ENCODE results near the gene PPP1R17.

PPP1R17 gene

DNA sequence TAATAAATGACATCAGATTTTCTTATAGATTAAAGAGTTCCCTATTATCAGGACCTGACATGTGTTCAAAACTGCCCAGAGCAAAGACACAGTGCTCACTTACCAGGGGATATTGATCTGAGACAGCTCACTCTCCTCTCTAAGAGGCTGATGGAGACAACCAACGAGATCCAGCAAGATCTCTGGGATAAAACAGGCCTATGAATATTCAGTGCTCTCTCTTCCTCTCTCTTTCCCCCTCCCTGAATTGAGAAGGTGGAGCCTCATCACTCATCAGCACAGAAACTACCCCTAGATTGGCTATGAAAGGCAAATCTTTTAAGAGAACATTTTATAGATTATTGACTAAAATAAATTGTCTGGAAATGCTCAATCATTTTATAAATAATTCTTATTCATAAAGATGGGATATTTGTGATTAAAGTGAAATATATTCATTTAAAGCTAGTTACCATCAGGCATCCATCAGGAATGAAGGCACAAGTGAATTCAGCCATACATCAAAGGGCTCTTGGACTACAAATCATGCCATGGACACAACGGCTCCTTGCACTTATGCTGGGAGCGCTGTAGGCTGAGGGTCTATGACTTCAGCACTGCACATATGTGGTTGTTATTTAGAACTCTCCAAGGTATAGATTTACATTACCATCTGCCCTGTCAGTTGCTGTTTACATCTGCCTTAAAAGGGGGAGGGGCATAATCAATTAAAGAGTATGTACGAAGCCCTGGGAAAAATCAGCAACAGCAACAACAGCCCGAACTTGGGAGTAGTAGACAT, 3.4 kb upstream of the PPP1R17 start:
- DNase-seq (ENCODE audit: insufficient read length, low spot score) (no peak), FAIRE-seq (no peak)
- TF ChIP-seq POLR2A (IDR thresholded peaks at IDR 0.05; ENCODE audit: low read depth, low read length): no peak

DNA sequence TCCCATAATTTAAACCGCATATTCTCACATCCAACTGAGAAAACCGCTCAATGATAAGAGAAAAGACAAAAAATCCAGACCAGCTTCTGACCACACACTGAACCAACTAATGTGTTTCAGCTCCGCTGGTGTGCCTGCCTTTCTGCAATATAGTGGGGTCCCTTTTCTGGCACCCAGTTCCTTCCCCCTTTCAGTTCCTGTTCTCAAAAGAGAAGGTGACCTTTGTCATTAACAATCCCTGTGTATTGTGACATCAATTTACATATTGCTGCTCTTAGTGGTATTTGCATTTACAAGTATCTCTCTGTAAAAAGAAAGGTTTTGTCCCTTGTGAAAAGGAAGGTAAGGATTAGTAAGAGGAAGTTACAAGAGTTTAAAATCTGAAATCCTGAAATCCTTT, 1.4 kb downstream of the PPP1R17 start:
- TF ChIP-seq POLR2A (IDR thresholded peaks at IDR 0.05; ENCODE audit: low read depth, low read length): no peak
- no peak for FAIRE-seq
- no peak for DNase-seq (ENCODE audit: insufficient read length, low spot score)

GRCh38 chr7:31688996-31689395, 2.0 kb downstream of the PPP1R17 start:
- no peak for TF ChIP-seq POLR2A (IDR thresholded peaks at IDR 0.05; ENCODE audit: low read depth, low read length)
- DNase-seq (ENCODE audit: insufficient read length, low spot score) (no peak), FAIRE-seq (no peak)

- DNase-seq (ENCODE audit: insufficient read length, low spot score) (no peak), FAIRE-seq (no peak)
- no peak for TF ChIP-seq POLR2A (IDR thresholded peaks at IDR 0.05; ENCODE audit: low read depth, low read length)
Measured at GRCh38 chr7:31690935-31691334, 3.9 kb downstream of the PPP1R17 start.

DNA sequence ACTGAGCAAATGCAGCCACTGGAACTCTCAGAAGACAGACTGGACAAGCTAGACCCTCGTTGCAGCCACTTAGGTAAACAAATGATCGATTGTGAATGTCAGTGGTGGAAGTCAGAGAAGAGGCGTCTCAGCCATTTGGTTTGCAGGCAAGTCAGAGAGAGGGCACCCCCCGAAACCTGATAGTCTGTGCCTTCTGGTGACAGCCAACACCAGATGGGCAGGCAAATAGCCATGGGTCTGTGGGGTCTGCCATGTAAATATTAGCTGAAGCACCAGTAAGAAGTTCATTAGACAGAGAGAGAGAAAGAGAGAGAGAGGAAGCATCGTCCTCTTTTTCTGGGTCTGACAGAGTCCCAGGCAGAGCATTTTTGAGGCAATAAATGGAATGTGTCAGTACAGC, 5.4 kb downstream of the PPP1R17 start:
- no peak for FAIRE-seq
- no peak for DNase-seq (ENCODE audit: insufficient read length, low spot score)
- no peak for TF ChIP-seq POLR2A (IDR thresholded peaks at IDR 0.05; ENCODE audit: low read depth, low read length)

DNA sequence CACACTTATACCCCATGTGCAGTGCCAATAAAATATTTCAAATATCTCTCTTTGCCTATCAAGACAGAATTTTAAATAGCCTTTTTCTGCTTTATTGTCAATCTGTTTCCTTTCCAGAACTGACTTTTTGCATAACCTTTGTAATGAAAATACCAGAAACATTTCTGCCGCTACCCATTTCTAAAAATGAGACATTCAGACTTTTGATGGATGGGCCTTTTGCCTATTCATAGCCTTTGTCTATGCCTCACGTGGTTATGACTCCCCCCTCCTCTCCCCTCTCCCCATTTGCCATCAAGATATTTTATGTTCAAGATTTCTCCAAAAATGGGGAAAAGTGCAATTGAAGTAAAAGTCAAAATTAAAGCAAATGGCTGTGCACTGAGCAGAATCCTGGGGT, 5.9 kb downstream of the PPP1R17 start:
- no peak for TF ChIP-seq POLR2A (IDR thresholded peaks at IDR 0.05; ENCODE audit: low read depth, low read length)
- no peak for FAIRE-seq

DNA sequence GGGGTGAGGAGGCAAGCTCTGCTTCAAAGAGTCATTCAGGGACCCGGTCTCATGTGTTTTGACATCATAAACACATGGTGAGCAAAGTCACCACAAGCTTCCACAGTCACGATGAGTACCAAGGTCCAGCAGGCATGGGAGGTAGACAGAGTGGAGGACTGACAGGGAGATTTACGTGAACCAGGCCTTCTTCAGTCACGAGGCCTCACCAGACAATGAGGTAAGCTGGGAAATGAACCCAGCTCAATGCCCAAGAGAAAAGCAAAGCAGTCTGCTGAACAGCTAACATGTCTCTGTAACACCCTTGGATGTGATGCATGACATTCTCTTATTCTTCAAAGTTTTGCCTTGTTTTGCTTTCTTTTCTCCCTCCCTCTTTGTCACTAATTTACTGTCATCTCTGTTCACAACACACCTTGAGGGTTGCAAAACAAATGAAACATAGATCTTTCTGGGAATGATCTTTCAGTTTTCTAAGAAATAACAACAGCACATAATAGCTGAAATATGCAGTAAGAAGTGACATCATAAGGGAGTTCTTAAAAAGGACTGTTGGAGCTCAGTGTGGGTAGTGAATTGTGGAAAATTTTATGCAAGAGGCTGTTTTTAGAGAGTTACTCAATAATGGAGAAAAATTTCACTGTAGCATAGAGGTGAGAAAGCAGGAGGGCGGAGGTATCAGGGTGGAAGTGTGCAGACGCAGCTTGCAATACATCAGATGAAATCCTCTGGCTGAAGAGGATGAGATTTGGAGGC, 9.0 kb downstream of the PPP1R17 start:
- DNase-seq (ENCODE audit: insufficient read length, low spot score): no peak
- no peak for FAIRE-seq
- no peak for TF ChIP-seq POLR2A (IDR thresholded peaks at IDR 0.05; ENCODE audit: low read depth, low read length)

More for the DNA sequence above, 5.9 kb downstream of the PPP1R17 start:
- no peak for DNase-seq (ENCODE audit: insufficient read length, low spot score)

- FAIRE-seq: no peak
- no peak for DNase-seq (ENCODE audit: insufficient read length, low spot score)
- TF ChIP-seq POLR2A (IDR thresholded peaks at IDR 0.05; ENCODE audit: low read depth, low read length): no peak
Measured at GRCh38 chr7:31699050-31699449, 12.0 kb downstream of the PPP1R17 start.

DNA sequence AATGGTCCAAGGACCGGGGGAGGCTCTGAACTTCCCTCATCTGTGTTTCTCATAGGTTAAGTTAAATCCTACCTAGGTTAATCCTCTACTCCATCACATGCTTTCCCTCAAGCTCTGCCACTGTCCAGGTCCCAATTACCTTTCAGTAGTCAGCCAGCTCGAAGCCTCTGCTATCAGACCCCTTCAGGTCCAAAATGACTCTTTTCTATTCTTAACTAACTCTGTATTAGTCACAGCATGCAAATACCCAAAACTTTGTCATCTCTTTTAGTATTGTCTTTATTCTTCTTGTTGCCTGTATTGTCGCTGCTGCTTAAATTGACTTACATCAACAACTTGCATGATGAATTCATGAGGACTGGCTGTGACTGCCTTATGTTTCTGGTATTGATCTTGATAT, 15.3 kb downstream of the PPP1R17 start:
- FAIRE-seq: no peak
- no peak for TF ChIP-seq POLR2A (IDR thresholded peaks at IDR 0.05; ENCODE audit: low read depth, low read length)
- no peak for DNase-seq (ENCODE audit: insufficient read length, low spot score)

- TF ChIP-seq POLR2A (IDR thresholded peaks at IDR 0.05; ENCODE audit: low read depth, low read length): no peak
- DNase-seq (ENCODE audit: insufficient read length, low spot score) (no peak), FAIRE-seq (no peak)
Measured at GRCh38 chr7:31705377-31705776, 18.4 kb downstream of the PPP1R17 start.

DNA sequence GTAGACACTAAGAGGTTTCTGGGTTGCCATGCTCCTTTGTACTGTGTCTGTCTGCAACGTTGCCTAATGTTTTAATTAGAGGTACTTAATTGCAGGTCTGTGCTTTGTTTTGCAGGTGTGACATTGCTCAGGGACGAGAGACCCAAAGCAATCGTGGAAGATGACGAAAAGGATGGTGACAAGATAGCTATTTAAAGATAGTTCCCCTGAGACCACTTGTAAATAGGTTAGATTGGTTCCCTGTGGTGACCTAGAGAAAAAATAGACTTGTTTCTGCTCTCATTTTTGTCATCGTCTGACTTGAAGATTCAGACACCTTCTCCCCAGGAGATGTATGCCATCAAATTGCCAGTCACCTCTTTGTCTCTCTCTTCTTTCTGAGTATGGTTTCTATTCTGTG, 20.1 kb downstream of the PPP1R17 start:
- TF ChIP-seq POLR2A (IDR thresholded peaks at IDR 0.05; ENCODE audit: low read depth, low read length): no peak
- FAIRE-seq: no peak
- DNase-seq (ENCODE audit: insufficient read length, low spot score): no peak

DNA sequence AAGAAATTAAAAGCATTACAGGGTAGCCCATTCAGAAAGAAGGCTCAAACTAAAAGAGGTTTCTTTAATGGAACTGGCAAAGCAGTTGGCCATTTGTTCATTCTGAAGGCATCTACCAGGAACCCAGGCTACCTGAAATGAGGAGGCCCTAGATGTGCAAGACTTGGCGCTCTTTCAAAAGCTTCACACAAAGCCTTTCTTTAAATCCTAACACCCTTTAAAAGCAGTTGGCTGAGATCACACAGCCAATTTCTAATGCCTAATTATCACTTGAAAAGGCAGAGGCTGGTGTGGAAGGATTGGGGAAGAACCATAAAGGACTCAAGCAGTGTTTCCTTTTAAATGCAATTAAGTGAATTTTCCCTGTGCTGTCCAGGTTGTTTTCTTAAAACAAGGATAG, 23.2 kb downstream of the PPP1R17 start:
- TF ChIP-seq POLR2A (IDR thresholded peaks at IDR 0.05; ENCODE audit: low read depth, low read length): no peak
- FAIRE-seq (no peak), DNase-seq (ENCODE audit: insufficient read length, low spot score) (no peak)

DNA sequence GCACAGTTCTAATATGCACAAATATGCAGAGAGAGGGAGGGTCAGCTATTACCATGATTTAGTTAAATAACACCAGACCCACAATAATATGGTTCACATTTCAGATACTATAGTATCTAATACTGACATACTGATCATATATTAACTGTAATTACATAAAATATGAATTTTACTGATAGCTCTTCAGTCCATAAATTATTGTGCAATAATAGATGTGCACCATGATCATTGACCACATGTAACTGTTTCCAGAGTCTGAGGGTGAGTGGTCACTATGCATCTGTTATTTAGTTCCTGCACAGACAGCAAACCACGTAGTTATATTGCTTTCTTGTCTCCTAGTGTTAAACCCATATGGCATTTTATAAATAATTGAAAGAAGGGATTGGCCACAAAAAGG, 29.3 kb downstream of the PPP1R17 start:
- DNase-seq (ENCODE audit: insufficient read length, low spot score) (no peak), FAIRE-seq (no peak)
- no peak for TF ChIP-seq POLR2A (IDR thresholded peaks at IDR 0.05; ENCODE audit: low read depth, low read length)

GRCh38 chr7:31720366-31720765, 33.4 kb downstream of the PPP1R17 start:
- FAIRE-seq (no peak), DNase-seq (ENCODE audit: insufficient read length, low spot score) (no peak)
- no peak for TF ChIP-seq POLR2A (IDR thresholded peaks at IDR 0.05; ENCODE audit: low read depth, low read length)

DNA sequence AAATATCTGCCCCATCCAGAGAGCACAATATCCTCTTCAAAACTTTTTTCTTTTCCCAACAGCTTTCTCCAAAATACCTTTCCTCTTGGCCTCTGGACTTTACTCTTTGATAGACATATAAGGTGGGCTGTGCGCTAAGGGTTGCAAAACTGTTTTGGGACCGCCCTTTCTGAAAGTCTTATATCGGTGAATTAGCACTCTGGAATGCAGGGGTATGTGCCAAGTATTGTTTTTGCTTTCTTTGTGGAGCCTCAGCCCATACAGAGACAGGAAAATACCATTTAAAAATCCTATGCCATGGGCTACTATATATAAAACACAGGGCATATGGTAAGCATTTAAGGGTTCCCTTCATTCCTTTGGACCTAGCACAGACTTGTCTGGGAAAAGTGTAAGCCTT, 37.7 kb downstream of the PPP1R17 start:
- FAIRE-seq: no peak
- TF ChIP-seq POLR2A (IDR thresholded peaks at IDR 0.05; ENCODE audit: low read depth, low read length): no peak
- no peak for DNase-seq (ENCODE audit: insufficient read length, low spot score)

Data from H54 (cell line).